ENCODE results near the gene HAP1.

DNA sequence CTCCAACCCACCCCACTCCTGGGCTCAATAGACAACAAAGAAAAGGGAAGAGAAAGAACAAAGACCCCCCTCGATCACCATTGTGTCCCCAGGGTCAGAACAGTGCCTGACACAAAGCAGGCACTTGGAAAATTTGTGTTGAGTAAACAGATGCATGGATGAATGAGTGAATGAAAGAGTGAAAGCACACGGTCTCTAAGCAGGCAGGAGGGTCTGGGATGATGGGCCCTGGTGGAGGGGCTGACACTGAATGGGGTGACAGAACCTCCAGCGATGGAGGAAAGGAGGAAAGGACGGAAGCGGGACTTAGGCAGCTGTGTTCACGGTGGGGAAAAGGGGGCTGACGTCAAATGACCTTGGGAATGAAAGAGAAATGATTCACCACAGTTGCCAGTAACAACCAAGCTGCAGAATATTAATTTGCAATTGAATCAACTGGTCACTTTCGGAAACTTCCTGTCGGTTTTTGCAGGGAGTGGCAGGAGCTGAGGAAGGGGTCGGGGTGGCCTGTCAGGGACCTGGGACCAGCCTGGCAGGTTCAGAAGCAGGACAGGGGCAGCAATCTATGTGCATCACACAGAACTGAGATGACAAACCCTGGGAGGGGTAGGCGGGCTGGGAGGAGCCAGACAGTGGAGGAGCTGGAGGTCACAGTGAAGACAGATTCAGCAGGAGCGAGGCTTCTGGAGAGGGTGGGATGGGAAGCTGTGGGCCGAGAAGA is 29.0 kb downstream of the HAP1 start:
- TF ChIP-seq EP300 (IDR thresholded peaks at IDR 0.05) = no peak
- TF ChIP-seq CTCF (IDR thresholded peaks at IDR 0.05) = no peak
